HG03558 (cell line): ENCODE results near the gene COL1A2.
A peak's percentile ranks its signal among the peaks of the same experiment; 100 is the strongest.

Source experiments
- ATAC-seq: cut with Tn5 transposase; IDR thresholded peaks from one replicate; pipeline ENCODE4 v1.9.1; 2021; ENCODE audit warnings: moderate number of reproducible peaks; ENCODE audit not compliant: unreplicated experiment; ENCODE audit errors: extremely low read depth

Gene COL1A2

DNA sequence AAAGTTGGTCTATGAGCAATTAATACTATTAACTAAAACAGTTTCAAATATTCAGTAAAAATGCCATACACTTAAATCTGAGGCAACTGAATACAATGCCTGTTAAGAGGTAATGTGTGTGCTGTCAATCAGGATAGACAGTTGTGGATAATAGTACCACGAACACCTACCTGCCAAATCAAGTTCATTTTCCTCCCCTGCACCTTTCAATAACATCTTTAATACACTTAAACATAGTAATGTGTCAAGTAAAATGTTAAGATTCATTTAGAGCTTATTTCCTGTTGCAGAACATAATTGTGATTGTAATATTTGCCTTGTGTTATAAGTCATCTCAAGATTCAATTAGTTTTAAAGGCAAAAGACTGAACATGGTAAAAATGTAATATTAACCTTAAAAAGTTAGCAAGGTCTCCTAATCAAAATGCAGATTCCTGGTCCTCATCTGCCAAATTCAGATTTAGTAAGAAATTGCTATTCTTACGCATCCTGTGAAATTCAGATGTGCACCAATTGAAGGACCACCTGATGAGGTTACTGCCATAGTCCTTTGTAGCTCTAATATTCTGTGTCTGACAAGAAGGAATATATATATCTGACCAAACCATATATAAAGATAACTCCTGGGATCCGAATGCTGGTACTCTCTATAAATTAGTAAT is 37.1 kb downstream of the COL1A2 start:
- no peak for ATAC-seq

GRCh38 chr7:94432281-94432670 is 37.6 kb downstream of the COL1A2 start:
- ATAC-seq: no peak

DNA sequence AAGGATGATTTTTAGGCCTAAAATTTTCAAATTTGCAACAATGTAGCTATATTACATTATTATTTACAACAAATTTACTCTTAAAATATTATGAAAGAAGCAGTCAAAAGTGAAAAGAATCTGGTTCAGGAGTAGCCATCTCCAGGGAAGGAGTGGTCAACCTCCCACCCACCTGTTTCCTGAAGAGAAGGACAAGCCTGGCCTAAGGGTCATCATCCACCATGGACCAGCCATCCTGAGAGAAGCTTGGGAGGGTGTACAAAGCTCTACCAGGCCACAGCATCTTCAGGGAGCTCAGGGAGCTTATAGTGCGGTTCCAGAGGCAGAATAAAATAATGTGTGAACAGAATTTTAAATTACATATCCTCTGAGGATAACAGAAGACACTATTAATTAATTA is 38.1 kb downstream of the COL1A2 start:
- ATAC-seq: no peak

GRCh38 chr7:94433224-94433623 is 38.5 kb downstream of the COL1A2 start:
- no peak for ATAC-seq

DNA sequence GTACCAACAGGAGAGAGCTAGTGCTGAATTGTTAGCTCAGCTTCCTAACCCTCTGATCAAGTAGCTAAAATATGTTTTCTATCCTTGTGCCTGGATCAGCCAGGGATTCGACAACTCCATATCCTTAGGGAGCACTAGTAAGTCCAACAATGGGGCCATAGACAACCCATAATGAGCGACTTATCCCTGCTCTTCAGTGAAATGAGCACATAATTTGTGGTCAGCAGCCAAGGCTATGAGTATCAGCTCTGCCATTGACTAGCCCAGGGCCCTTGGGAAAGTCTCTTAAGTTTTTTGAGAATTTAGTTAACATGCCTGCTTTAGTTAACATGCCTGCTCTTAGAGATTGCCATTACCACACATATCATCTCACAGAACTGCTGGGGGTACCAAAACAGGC is 39.3 kb downstream of the COL1A2 start:
- no peak for ATAC-seq

DNA sequence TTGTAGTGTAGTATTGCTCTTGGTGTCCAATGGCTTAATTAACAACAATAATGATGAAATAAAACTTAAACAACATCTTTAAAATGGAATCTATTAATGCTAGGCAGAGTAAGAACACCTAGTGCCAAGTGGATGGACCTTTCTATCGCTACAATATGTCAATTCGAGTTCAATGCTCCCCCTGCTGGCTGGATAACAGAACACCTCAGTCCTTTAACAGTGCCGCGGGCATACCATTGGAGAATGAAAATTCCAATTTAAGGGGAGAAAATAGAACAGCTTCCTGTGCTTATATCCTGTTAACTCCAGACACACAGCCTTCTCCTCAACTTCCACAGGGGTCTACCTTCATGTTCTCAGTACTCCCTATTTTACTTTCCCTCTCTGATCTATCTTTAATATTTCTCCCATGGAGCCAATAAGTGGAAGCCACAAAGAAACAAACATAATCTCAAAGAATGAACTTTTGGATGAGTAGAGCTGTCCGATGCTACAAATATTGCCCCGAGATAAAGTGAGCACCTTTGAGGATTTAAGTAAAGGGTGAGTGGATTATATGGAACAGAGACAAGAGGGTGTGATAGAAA is 41.4 kb downstream of the COL1A2 start:
- peak; percentile 82 for ATAC-seq

- no peak for ATAC-seq
Observed at GRCh38 chr7:94436700-94437099, 42.0 kb downstream of the COL1A2 start.

- no peak for ATAC-seq
Observed at GRCh38 chr7:94439893-94440381, 45.2 kb downstream of the COL1A2 start.

DNA sequence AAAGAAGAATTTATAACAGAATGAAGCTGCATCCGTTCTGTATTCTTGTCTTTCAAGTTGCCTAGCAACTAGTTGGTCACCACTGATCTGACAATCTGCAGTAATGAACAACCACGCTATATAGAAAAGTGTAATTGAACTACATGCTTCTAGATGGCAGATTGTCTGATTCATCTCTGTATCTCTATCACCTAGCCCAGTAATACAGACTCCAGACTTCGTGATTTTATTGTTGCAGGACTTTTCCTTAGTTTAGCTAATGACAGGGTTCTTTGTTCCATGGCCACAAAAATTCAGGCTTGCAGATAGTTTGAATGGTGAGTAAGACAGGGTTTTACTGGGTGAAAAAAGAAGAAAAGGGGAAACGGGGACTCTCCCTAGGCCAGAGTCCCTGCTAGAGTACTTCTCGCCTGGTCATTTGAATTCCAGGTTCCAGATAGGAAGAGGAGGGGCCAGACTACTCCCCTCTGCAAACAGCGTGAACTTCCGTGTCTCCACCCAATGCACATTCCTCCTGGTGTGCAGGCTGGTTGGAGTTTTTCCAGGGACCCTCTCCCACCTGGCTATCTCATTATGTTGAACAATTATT is 45.9 kb downstream of the COL1A2 start:
- no peak for ATAC-seq

GRCh38 chr7:94441138-94441537 is 46.4 kb downstream of the COL1A2 start:
- no peak for ATAC-seq

DNA sequence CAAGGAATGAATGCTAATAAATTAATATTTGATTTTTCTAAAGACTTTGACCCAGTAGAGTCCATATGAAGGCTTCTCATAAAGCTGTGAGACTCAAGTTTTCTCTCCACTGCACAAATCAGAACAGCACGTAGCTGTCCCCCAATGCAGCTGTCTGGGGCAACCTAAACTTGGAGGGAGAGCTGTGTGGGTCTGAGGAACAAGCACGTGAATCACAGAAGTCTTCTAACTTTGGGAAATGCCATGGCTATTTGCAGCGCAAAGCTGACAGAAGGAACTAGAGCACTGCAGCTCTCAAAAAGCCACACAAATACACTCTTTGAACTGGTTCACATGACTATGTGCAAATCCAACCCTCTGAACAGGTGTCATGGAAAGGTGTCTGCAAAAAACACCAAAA is 47.9 kb downstream of the COL1A2 start:
- no peak for ATAC-seq

DNA sequence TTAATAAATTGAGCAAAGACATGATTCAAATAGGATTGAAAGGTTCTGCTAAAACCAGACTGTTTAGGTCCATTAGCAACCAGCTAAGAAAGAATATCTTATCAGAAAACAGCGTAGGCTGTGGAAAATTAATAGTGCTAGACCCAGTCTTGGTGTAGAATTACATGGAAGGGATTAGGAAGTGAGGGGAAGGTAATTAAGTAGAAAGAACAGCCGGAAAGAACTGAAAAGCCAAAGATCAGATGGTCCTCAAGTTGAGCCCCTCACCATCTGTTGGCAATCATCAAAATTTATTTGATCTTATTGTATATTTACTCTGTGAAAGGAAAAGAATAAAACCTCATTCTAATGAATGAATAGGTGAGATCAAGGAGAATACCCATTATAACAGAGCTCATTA is 50.1 kb downstream of the COL1A2 start:
- no peak for ATAC-seq

- no peak for ATAC-seq
Observed at GRCh38 chr7:94445696-94446194, 51.0 kb downstream of the COL1A2 start.

DNA sequence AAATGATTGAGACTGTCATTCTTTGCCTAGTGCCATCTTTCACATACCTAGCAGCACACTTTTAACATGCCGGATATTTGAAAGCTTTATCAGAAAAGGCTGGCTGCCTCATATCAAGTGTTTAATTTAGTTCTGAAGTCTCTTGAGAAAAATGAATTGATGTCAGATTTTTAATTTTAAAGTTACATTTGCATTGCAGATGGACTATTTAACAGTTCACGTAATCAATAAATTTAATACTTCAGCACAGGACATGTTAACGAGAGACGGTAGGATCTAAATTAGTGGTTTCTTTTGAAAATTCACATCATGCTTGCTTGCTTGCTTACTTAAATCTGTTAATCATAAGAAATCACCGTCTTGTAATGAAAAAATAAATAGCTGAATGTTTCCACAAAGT is 51.6 kb downstream of the COL1A2 start:
- ATAC-seq: no peak

- peak; percentile 56 for ATAC-seq
Observed at GRCh38 chr7:94449151-94449725, 54.5 kb downstream of the COL1A2 start.

DNA sequence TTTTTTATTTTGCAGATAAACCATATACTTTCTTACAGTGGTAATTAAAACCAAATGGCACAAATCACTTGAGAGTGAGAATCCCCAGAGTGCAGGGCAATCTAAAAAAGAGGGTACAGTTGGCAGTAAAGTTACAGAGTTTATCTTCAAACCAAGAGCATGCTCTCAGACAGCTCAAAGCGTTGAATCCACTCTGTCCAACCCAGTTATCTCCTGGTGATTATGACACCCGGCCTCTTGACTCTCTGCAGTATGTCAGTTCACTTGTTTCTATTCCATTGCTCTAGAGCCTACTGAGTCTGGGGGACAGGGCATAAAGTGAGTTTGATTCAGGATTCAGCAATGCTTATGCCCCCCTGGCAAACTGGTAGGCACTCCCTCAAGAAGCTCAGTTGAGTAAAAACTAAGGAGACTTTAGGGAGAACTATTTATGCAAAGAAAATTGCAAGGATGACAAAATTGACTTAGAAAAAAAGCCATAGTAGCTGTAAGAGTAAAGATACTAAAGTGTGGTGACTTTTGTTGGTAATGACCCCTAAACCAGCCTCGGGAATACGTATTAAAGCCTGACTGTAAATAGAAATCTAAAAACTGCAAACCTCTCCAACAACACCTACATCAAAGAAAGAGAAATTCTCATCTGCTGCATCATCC is 55.5 kb downstream of the COL1A2 start:
- ATAC-seq: no peak

- ATAC-seq: no peak
Observed at GRCh38 chr7:94451187-94451586, 56.5 kb downstream of the COL1A2 start.

GRCh38 chr7:94452239-94452638 is 57.5 kb downstream of the COL1A2 start:
- no peak for ATAC-seq

DNA sequence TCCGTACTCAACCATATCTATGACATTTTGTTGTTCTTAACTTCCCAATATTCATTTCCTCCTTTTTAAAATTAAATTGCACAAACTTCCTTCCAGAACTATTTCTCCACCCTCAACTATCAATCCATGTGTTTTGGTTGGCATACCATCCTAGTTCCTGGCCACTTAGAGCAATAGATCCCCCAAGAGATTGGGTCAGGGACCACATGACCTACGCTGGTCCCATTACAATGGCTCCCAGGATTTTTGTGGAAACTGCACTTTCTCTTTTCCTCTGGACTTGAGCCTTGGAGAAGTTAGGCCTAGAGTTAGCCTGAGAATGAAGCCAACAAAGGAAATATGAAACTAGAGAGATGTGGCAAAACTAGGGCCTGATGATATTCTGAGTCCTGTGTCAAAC is 59.2 kb downstream of the COL1A2 start:
- ATAC-seq: no peak

GRCh38 chr7:94458041-94458440 is 63.3 kb downstream of the COL1A2 start:
- no peak for ATAC-seq

DNA sequence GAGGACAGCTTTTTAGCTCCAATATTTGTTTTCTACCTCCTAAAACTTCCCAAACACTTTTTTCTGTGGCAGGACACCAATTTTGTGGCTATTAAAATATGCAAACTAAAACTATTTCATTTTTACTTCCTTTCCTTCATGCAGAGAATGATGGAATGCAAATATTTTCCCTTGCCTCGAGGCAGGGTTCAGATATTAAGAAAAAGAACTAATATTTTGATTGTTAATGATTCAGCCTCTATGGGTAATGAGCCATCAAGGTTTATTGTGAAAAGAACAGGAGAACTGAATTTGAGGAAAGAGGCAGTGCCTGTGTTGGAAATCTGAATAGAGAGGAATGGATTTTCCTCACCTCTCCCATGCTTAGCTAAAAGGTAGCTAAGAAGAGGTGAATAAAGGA is 71.8 kb downstream of the COL1A2 start:
- ATAC-seq: no peak
